Measurements from ENCODE around the gene ZCCHC2.

GRCh38 chr18:62494764-62495163 lies 28.1 kb upstream of the ZCCHC2 start:
- TF ChIP-seq RFX5 (IDR thresholded peaks at IDR 0.05; ENCODE audit: low read depth, low read length), result no peak
- TF ChIP-seq RAD21 (IDR thresholded peaks at IDR 0.05; ENCODE audit: low read length), result no peak
- TF ChIP-seq BHLHE40 (IDR thresholded peaks at IDR 0.05; ENCODE audit: low read depth, low read length), result no peak
- TF ChIP-seq CTCF (conservative IDR thresholded peaks at IDR 0.05; ENCODE audit: low read depth, low read length), result no peak
- no peak for TF ChIP-seq POLR2A (IDR thresholded peaks at IDR 0.05; ENCODE audit: low read depth, low read length)
- no peak for TF ChIP-seq MXI1 (IDR thresholded peaks at IDR 0.05; ENCODE audit: borderline replicate concordance, low read depth, low read length)
- TF ChIP-seq FOS (IDR thresholded peaks at IDR 0.05; ENCODE audit: low read depth, low read length), result no peak
- TF ChIP-seq RCOR1 (IDR thresholded peaks at IDR 0.05; ENCODE audit: insufficient replicate concordance, low read length), result no peak
- TF ChIP-seq CEBPB (IDR thresholded peaks at IDR 0.05; ENCODE audit: low read depth, low read length), result no peak
- no peak for TF ChIP-seq ELK1 (IDR thresholded peaks at IDR 0.05; ENCODE audit: borderline replicate concordance, low read depth, low read length)
- no peak for TF ChIP-seq SMC3 (IDR thresholded peaks at IDR 0.05; ENCODE audit: low read depth, low read length)

Measured in IMR-90 (cell line).